ENCODE results near the gene CNTFR. TPM values are rescaled to one million over a fixed set of nuclear protein-coding genes. Genes with fewer than 3 reads are reported as not detected.

CNTFR gene
- total and polyA plus RNA-seq, 2 of the 8 experiments (the other 6 are each of a cell fraction or from before 2014, with no cell fraction given): 1.2 to 4.2 TPM

- no peak overlapping the region for H3K4ac ChIP-seq (replicated peaks; ENCODE audit: insufficient read length, low read depth, low read length)
- H3K79me2 ChIP-seq (ENCODE audit: control insufficient read depth in 1 of 2, insufficient read depth in 2 of 2, low read length in 2 of 2): no peaks in the 10 kb centered on the region
- POLR2A ChIA-PET (ENCODE audit: partially characterized antibody): no interaction called here
- H3K56ac ChIP-seq (replicated peaks; ENCODE audit: insufficient read length, low read depth, low read length): no peak overlapping the region
- H2AFZ ChIP-seq (ENCODE audit: low read length): no peak overlapping the region
- FAIRE-seq: no peak
- no peak overlapping the region for H2BK20ac ChIP-seq (ENCODE audit: low read length)
- CTCF ChIA-PET (ENCODE audit: partially characterized antibody): interaction anchor here (0.9 to 8.0 kb wide), 12 partner anchors 9 to 103 kb away, joined by 3 to 90 read pairs (median 6); no protein-coding TSS in a partner anchor
- H3K23me2 ChIP-seq (ENCODE audit: low read depth, low read length): no peaks in the 10 kb centered on the region
- no peak overlapping the region for H2BK15ac ChIP-seq (ENCODE audit: low read length)
- H3K23ac ChIP-seq (ENCODE audit: insufficient read length): no peak overlapping the region
- TF ChIP-seq POU5F1 (IDR thresholded peaks at IDR 0.05; ENCODE audit: low read depth, low read length) (no peak), KDM5A (IDR thresholded peaks at IDR 0.05; ENCODE audit: low read length) (no peak), USF2 (IDR thresholded peaks at IDR 0.05; ENCODE audit: low read length) (no peak), ASH2L (IDR thresholded peaks at IDR 0.05; ENCODE audit: low read length) (no peak), SIX5 (IDR thresholded peaks at IDR 0.05; ENCODE audit: low read depth, low read length) (no peak), TCF12 (IDR thresholded peaks at IDR 0.05; ENCODE audit: low read depth, low read length) (no peak)
- 90% methylated on average over 5 of the region's 5 CpGs; no CpG with 5 or more reads in 1 of the 2 experiments for WGBS, 2 experiments (ENCODE audit: extremely low coverage in 1 of 2, insufficient coverage in 1 of 2, insufficient read length in 1 of 2, insufficient replicate concordance in 2 of 2, low coverage in 1 of 2, low lambda C conversion rate in 2 of 2, missing lambda C conversion rate in 1 of 2)
- no peak overlapping the region for H2AK5ac ChIP-seq (ENCODE audit: low read depth, low read length)
- no peak overlapping the region for H3K27ac ChIP-seq (ENCODE audit: low read depth, low read length)
- H2BK120ac ChIP-seq (replicated peaks; ENCODE audit: low read depth, low read length): no peak overlapping the region
- no peaks in the 10 kb centered on the region for H3K9me3 ChIP-seq (ENCODE audit: insufficient read depth in 2 of 2, low read depth in 1 of 2, low read length in 1 of 2)
- H4K8ac ChIP-seq (ENCODE audit: extremely low read depth, insufficient read depth, low read length): no peak overlapping the region
- H3K79me1 ChIP-seq (ENCODE audit: low read depth, low read length): no peaks in the 10 kb centered on the region
- H4K20me1 ChIP-seq (replicated peaks in 1 of 2; ENCODE audit: control insufficient read depth in 1 of 2, insufficient read depth in 2 of 2, low read length in 2 of 2): no peaks in the 10 kb centered on the region
- H4K5ac ChIP-seq (ENCODE audit: insufficient read length, low read depth, low read length): no peak overlapping the region
- no peak overlapping the region for H3K9ac ChIP-seq (replicated peaks in 1 of 4; ENCODE audit: extremely low read depth in 1 of 4, low read depth in 3 of 4, low read length in 3 of 4)
- H2BK5ac ChIP-seq (ENCODE audit: low read depth, low read length): no peak overlapping the region
- DNase-seq (ENCODE audit: low read depth in 1 of 2, low spot score in 2 of 2): no peak
- H4K91ac ChIP-seq (replicated peaks; ENCODE audit: insufficient read length, low read length): no peak overlapping the region
- no peak overlapping the region for H3K18ac ChIP-seq (ENCODE audit: extremely low read depth, low read length)
- H3K4me3 ChIP-seq (ENCODE audit: extremely low read depth in 1 of 4, insufficient read depth in 2 of 4, low read depth in 3 of 4, low read length in 4 of 4): no peak overlapping the region
- no peak overlapping the region for H2BK12ac ChIP-seq (ENCODE audit: low read depth, low read length)
- H3K4me1 ChIP-seq (replicated peaks in 1 of 4; ENCODE audit: control insufficient read depth in 3 of 4, insufficient read depth in 4 of 4, low read length in 3 of 4): peaks cover 5 to 18% (median 10%) of the 10 kb centered on the region in 4 experiments
- H3K36me3 ChIP-seq (ENCODE audit: control insufficient read depth in 2 of 4, insufficient read depth in 4 of 4, low read length in 3 of 4): no peaks in the 10 kb centered on the region
- no peaks in the 10 kb centered on the region for H3K27me3 ChIP-seq (replicated peaks in 1 of 4; ENCODE audit: control insufficient read depth in 3 of 4, extremely low read depth in 1 of 4, insufficient read depth in 3 of 4, low read length in 3 of 4)
- H3K14ac ChIP-seq (ENCODE audit: insufficient read length): no peak overlapping the region
- H3K4me2 ChIP-seq (ENCODE audit: insufficient read depth in 1 of 2, low read depth in 2 of 2, low read length in 2 of 2): no peak overlapping the region
Measured at GRCh38 chr9:34507556-34507955, 82.0 kb downstream of the CNTFR start.

Measured in H1 (cell line).